IMR-90 (cell line): ENCODE measurements around the gene HRH2. TPM values are rescaled to one million over a fixed set of nuclear protein-coding genes. Genes with fewer than 3 reads are reported as not detected.

ENCODE experiments used
- ATAC-seq: fragments of 200-7000 bp; cut with Tn5 transposase; 2 replicates; pipeline ENCODE4 v1.9.1; 2020; ENCODE audit warnings: low read depth, mild to moderate bottlenecking, moderate library complexity
- BruUV-seq: library from RNA; stranded (reverse); fragments of 400-500 nt; replicated peaks from 2 replicates; lab custom pipeline; 2021; lab: Mats Ljungman, UMichigan
- CTCF ChIA-PET: fragments of 300-600 bp; formaldehyde crosslinking; extraction: SDS; loops from one replicate; lab custom pipeline; 2021; ENCODE audit warnings: antibody characterized with exemption; lab: Yijun Ruan, JAX
- POLR2A ChIA-PET: fragments of 300-600 bp; sonication (Branson Sonifier 250); formaldehyde crosslinking; loops from one replicate; lab custom pipeline; 2022; ENCODE audit warnings: antibody characterized with exemption; ENCODE audit not compliant: unreplicated experiment; lab: Charles Lee
- DNase-seq: peaks from one replicate; pipeline ENCODE4 v3.0.0; 2013
- H2AFZ ChIP-seq: replicated peaks from 2 replicates; pipeline ENCODE3; 2013; ENCODE audit warnings: low read length, mild to moderate bottlenecking; ENCODE audit not compliant: poor library complexity
- H2AK5ac ChIP-seq: 2 replicates; pipeline ENCODE4 v1.6.1; 2013; ENCODE audit warnings: low read depth, low read length, inconsistent platforms
- H2AK9ac ChIP-seq: replicated peaks from 2 replicates; pipeline ENCODE3; 2013; ENCODE audit warnings: mild to moderate bottlenecking, low read depth, low read length, moderate library complexity; ENCODE audit not compliant: poor library complexity
- H2BK120ac ChIP-seq: 2 replicates; pipeline ENCODE4 v1.6.1; 2013; ENCODE audit warnings: low read depth, low read length, inconsistent platforms
- H2BK15ac ChIP-seq: 3 replicates; pipeline ENCODE4 v1.6.1; 2013; ENCODE audit warnings: low read depth, low read length, inconsistent platforms
- H2BK20ac ChIP-seq: 2 replicates; pipeline ENCODE4 v1.6.1; 2013; ENCODE audit warnings: low read depth, mild to moderate bottlenecking, inconsistent platforms, low read length, moderate library complexity
- H2BK5ac ChIP-seq: 2 replicates; pipeline ENCODE4 v1.6.1; 2013; ENCODE audit warnings: mild to moderate bottlenecking, low read depth, low read length, inconsistent platforms; ENCODE audit not compliant: poor library complexity, severe bottlenecking
- H3K14ac ChIP-seq: replicated peaks from 2 replicates; pipeline ENCODE4 v1.6.1; 2013; ENCODE audit warnings: low read depth, low read length, inconsistent platforms
- H3K18ac ChIP-seq: 2 replicates; pipeline ENCODE4 v1.6.1; 2013; ENCODE audit warnings: low read depth, low read length, control low read depth
- H3K23ac ChIP-seq: 2 replicates; pipeline ENCODE4 v1.6.1; 2013; ENCODE audit warnings: low read depth, low read length, inconsistent platforms
- H3K27ac ChIP-seq: 2 replicates; pipeline ENCODE4 v1.5.1; 2013; ENCODE audit warnings: mild to moderate bottlenecking, control low read depth, low read length; ENCODE audit not compliant: insufficient read depth
- H3K27me3 ChIP-seq: 2 replicates; pipeline ENCODE4 v1.6.1; 2013; ENCODE audit warnings: low read length; ENCODE audit not compliant: control insufficient read depth, insufficient read depth
- H3K36me3 ChIP-seq: 2 replicates; pipeline ENCODE4 v1.6.1; 2013; ENCODE audit warnings: low read length, mixed read lengths; ENCODE audit not compliant: control insufficient read depth, insufficient read depth
- H3K4ac ChIP-seq: 2 replicates; pipeline ENCODE4 v1.6.1; 2013; ENCODE audit warnings: low read depth, low read length, inconsistent platforms
- H3K4me1 ChIP-seq: 2 replicates; pipeline ENCODE4 v1.6.1; 2013; ENCODE audit warnings: low read length, mixed read lengths; ENCODE audit not compliant: control insufficient read depth, insufficient read depth
- H3K4me2 ChIP-seq: 2 replicates; pipeline ENCODE4 v1.6.1; 2013; ENCODE audit warnings: low read depth, mild to moderate bottlenecking, control low read depth, low read length, moderate library complexity
- H3K4me3 ChIP-seq: 2 replicates; pipeline ENCODE4 v1.5.1; 2013; ENCODE audit warnings: low read depth, mild to moderate bottlenecking, control low read depth, low read length, moderate library complexity; ENCODE audit not compliant: insufficient read depth
- H3K56ac ChIP-seq: 2 replicates; pipeline ENCODE4 v1.6.1; 2013; ENCODE audit warnings: low read length, inconsistent platforms; ENCODE audit not compliant: insufficient read depth; ENCODE audit errors: extremely low read depth
- H3K79me1 ChIP-seq, 2 experiments: 2 replicates each; pipeline ENCODE4 v1.6.1; 2013; ENCODE audit warnings: low read length in 2 of 2, inconsistent platforms in 1 of 2, low read depth in 1 of 2
- H3K9ac ChIP-seq: 2 replicates; pipeline ENCODE4 v1.6.1; 2013; ENCODE audit warnings: low read depth, low read length, control low read depth
- H3K9me1 ChIP-seq: 2 replicates; pipeline ENCODE4 v1.6.1; 2013; ENCODE audit warnings: low read length, inconsistent platforms; ENCODE audit not compliant: insufficient read depth
- H3K9me3 ChIP-seq: 2 replicates; pipeline ENCODE4 v1.6.1; 2013; ENCODE audit warnings: low read length; ENCODE audit not compliant: control insufficient read depth, insufficient read depth
- H4K20me1 ChIP-seq: 2 replicates; pipeline ENCODE4 v1.6.1; 2013; ENCODE audit warnings: low read length, inconsistent platforms; ENCODE audit not compliant: insufficient read depth
- H4K5ac ChIP-seq: 2 replicates; pipeline ENCODE4 v1.6.1; 2013; ENCODE audit warnings: mild to moderate bottlenecking, low read depth, low read length, control low read depth
- H4K8ac ChIP-seq, 2 experiments: 2 replicates each; pipeline ENCODE4 v1.6.1; 2013; ENCODE audit warnings: low read depth in 2 of 2, low read length in 2 of 2, control low read depth in 1 of 2, inconsistent platforms in 1 of 2
- H4K91ac ChIP-seq: 2 replicates; pipeline ENCODE4 v1.6.1; 2013; ENCODE audit warnings: low read depth, low read length, inconsistent platforms; ENCODE audit not compliant: insufficient read depth
- BHLHE40 ChIP-seq: fragments of 150-350 bp; IDR thresholded peaks from 2 replicates; pipeline ENCODE4 v1.6.1; 2016; ENCODE audit warnings: mild to moderate bottlenecking, low read depth, low read length
- MAFK ChIP-seq: IDR thresholded peaks from 2 replicates; pipeline ENCODE4 v1.6.1; 2012; ENCODE audit warnings: low read depth, low read length, improper control_type of control experiment
- POLR2A ChIP-seq: IDR thresholded peaks from 2 replicates; pipeline ENCODE4 v1.6.1; 2012; ENCODE audit warnings: mild to moderate bottlenecking, low read depth, low read length
- RAD21 ChIP-seq: IDR thresholded peaks from 2 replicates; pipeline ENCODE4 v1.6.1; 2012; ENCODE audit warnings: low read length, improper control_type of control experiment
- SMC3 ChIP-seq: fragments of 150-350 bp; IDR thresholded peaks from 2 replicates; pipeline ENCODE4 v1.6.1; 2016; ENCODE audit warnings: low read depth, mild to moderate bottlenecking, antibody characterized with exemption, low read length, moderate library complexity
- WGBS, 2 experiments: methylation state at CpG; one replicate each; pipeline versions ENCODE4 v1.1.5 to v1.1.7; 2013; ENCODE audit warnings: missing lambda C conversion rate in 2 of 2; ENCODE audit not compliant: insufficient read length in 1 of 2; ENCODE audit errors: extremely low coverage in 2 of 2; 5-methylcytosine and 5-hydroxymethylcytosine counted together
- dilution Hi-C: fragments of 300-500 bp; cut with HindIII; formaldehyde crosslinking; loops from one replicate; pipeline ENCODE4 v1.14.3; 2018; ENCODE audit warnings: low sequenced_read_pairs; ENCODE audit not compliant: unreplicated experiment
- in situ Hi-C: fragments of 300-500 bp; cut with MboI; formaldehyde crosslinking; loops from 3 replicates; pipeline ENCODE4 v1.14.3; 2019; ENCODE audit warnings: low sequenced_read_pairs, inconsistent platforms, mixed read lengths
- intact Hi-C: fragments of 100-400 bp; cut with micrococcal nuclease; formaldehyde crosslinking; loops from 2 replicates; pipeline ENCODE4 v1.10.0; 2022
- polyA plus RNA-seq, 3 experiments: library from polyadenylated mRNA; depleted of rRNA; stranded (reverse); fragments of >200 nt; gene quantifications; 2 replicates each; pipeline ENCODE4 v1.2.3, GENCODE V29; 2012; ENCODE audit warnings: low replicate concordance in 1 of 3
- total RNA-seq: library from RNA; depleted of rRNA; stranded (reverse); fragments of >200 nt; gene quantifications from 2 replicates; pipeline ENCODE4 v1.2.3, GENCODE V29; 2012
- TF ChIP-seq, protein P1 (sequence below): fragments of 150-350 bp; IDR thresholded peaks from 2 replicates; pipeline ENCODE4 v1.6.1; 2016; ENCODE audit warnings: low read depth, mild to moderate bottlenecking, low read length, moderate library complexity, borderline replicate concordance
- TF ChIP-seq, protein P2 (sequence below): fragments of 150-350 bp; IDR thresholded peaks from 2 replicates; pipeline ENCODE4 v1.6.1; 2017; ENCODE audit warnings: mild to moderate bottlenecking, antibody characterized with exemption, low read length, low read depth

Gene HRH2
- total and polyA plus RNA-seq, 2 of the 4 experiments (the other 2 are of a cell fraction) = not detected

DNA sequence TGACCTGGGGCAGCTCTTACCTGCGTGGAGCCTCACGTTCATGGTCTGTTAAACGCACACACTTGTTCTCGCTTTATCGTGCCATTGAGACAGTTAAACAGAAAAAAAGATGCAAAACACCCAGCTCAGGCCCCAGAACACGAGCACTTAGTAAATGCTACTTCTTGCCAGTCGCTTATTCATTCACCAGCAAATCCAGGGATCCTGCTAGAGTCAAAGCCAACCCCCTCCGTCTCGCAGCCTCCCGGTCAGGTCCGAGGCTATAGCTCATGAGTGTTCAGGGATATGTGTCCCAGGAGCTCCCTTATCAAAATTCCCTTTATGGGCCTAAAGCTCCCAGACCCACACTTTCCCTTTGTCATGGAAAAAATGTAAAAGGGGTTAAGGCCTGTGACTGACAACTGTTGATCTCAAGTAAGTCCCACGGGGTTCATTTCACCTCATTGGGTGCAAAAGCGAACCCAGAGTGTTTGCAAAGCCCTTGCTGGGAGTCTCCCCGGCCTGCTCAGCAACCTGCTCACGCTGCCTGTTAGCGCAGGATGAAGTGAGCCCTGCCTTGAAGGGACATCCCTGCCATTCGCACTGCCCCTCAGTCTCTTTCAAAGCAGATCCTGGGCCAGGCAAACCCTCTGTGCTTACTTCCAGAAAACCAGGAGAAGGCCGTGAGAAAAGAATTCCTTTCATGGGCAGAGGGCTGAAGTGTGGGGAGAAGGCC is 40.7 kb downstream of the HRH2 start:
- Histone ChIP-seq H4K5ac (no peak overlapping the region), H2BK15ac (no peak overlapping the region), H3K9me1 (no peaks in the 10 kb centered on the region), H2AK5ac (no peak overlapping the region), H3K9me3 (peaks cover 7% of the 10 kb centered on the region; the same call in 1 of the 2 replicates), H4K20me1 (no peaks in the 10 kb centered on the region), H3K9ac (no peak overlapping the region), H2AK9ac (no peak overlapping the region), H2BK20ac (no peak overlapping the region), H3K14ac (no peak overlapping the region), H3K27me3 (no peaks in the 10 kb centered on the region), H4K91ac (no peak overlapping the region), H3K79me1 (no peaks in the 10 kb centered on the region), H3K18ac (no peak overlapping the region), H2AFZ (no peak overlapping the region), H3K4ac (no peak overlapping the region), H4K8ac (no peak overlapping the region), H3K23ac (no peak overlapping the region), H2BK120ac (no peak overlapping the region), H3K4me2 (no peak overlapping the region), H2BK5ac (no peak overlapping the region), H3K27ac (no peak overlapping the region), H3K56ac (no peak overlapping the region), H3K36me3 (no peaks in the 10 kb centered on the region), H3K4me3 (no peak overlapping the region), H3K4me1 (no peaks in the 10 kb centered on the region)
- no peak for DNase-seq
- ChIA-PET POLR2A (no interaction called here), CTCF (no interaction called here)
- ATAC-seq = no peak
- TF ChIP-seq MAFK (no peak), SMC3 (no peak), POLR2A (no peak), RAD21 (no peak), BHLHE40 (no peak)
- TF ChIP-seq, protein P1, sequence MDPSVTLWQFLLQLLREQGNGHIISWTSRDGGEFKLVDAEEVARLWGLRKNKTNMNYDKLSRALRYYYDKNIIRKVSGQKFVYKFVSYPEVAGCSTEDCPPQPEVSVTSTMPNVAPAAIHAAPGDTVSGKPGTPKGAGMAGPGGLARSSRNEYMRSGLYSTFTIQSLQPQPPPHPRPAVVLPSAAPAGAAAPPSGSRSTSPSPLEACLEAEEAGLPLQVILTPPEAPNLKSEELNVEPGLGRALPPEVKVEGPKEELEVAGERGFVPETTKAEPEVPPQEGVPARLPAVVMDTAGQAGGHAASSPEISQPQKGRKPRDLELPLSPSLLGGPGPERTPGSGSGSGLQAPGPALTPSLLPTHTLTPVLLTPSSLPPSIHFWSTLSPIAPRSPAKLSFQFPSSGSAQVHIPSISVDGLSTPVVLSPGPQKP = no peak
- TF ChIP-seq, protein P2, sequence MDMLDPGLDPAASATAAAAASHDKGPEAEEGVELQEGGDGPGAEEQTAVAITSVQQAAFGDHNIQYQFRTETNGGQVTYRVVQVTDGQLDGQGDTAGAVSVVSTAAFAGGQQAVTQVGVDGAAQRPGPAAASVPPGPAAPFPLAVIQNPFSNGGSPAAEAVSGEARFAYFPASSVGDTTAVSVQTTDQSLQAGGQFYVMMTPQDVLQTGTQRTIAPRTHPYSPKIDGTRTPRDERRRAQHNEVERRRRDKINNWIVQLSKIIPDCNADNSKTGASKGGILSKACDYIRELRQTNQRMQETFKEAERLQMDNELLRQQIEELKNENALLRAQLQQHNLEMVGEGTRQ = no peak
- dilution Hi-C loops = no loop called here
- WGBS, 2 experiments = 41% methylated on average over 8 of the region's 18 CpGs; no CpG with 5 or more reads in 1 of the 2 experiments
- intact Hi-C loops = no loop called here
- no TSS peak for BruUV-seq
- in situ Hi-C loops = no loop called here
